NCI-H82 (cell line): Measurements from ENCODE around the gene PEAK3.

Experiments
- DNase-seq: peaks from one replicate; lab custom pipeline; 2025; lab: John Stamatoyannopoulos, UW

The PEAK3 gene, protein sequence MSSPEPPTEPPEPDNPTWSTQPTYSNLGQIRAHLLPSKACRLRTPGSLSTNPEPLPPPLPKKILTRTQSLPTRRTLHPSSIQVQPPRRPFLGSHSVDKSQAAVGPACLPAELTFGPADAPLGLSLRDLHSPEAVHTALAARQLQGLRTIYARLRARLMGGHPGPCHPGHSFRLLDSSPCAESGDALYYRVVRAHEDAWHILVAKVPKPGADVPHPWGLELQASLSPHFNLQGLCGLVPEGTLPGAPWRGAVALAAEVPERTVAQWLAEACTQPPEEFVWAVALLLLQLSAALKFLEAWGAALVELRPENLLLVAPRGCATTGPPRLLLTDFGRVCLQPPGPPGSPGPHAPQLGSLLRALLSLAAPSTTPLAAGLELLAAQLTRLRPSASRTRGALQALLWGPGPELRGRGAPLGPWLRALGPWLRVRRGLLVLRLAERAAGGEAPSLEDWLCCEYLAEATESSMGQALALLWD

GRCh38 chr19:2282062-2282861, at the start of gene PEAK3:
TSS of gene PEAK3 (minus strand) at chr19:2282175. CDS start at chr19:2280931, 1,244 bp downstream.
- no peak for DNase-seq

DNA sequence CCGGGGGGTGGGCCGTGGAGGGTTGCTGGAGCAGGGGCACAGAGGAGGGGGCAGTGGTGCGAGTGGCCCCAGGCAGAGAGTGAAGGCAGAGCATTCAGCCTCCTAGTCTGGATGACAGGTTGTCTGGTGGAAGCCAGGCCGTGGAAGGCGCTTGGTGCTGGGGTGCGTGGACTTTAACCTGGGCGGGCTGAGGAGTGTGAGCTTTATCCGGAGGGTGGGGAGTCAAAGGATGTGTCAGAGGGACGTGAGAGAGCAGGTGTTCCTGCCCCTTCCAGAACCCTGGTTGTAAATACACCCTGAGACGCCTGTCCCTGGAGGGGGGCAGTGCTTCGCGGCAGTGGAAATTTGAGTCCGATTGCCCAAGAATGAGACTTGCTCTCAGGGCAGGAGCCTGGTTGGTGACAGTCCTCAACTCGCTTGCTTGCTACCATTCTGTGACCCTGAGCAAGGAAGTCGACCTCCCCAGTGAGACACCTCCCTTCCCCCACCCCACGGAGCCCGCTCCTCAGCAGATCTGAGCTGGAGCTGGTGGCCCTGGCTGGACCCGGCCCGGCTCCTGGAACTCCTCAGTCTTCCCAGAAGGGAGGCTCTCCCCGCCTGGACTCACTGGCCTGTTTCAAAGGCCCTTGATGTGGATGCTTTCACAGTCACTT, 48.8 kb upstream of the PEAK3 start:
- no peak for DNase-seq

GRCh38 chr19:2330255-2330631, 48.3 kb upstream of the PEAK3 start:
- DNase-seq = no peak

DNA sequence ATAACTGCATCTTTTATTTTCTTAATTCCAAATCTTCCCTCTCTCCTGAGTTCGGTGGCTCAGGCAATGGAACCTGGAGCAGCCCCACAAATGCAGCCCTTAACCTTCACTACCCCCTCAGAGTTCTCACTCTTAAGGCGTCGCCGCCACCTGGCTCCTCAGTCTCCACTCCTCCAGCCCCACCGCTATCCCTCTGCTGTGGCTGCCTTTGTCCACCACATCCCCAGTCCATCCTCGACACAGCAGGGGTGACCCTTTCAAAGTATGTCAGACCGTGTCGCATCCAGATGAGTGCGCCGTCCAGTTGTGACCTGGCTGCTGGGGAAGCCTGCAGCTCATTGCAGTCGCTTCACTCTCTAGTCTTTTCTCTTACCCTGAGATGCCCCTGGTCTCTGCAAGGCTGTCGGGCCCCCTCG, 47.5 kb upstream of the PEAK3 start:
- DNase-seq = peak; percentile 18

GRCh38 chr19:2329149-2329478, 47.1 kb upstream of the PEAK3 start:
- no peak for DNase-seq

GRCh38 chr19:2328401-2329148, 46.6 kb upstream of the PEAK3 start, which contains the start of the genes LSM7 and SPPL2B:
TSS of gene LSM7 (minus strand) at chr19:2328586. CDS start at chr19:2328566, 20 bp downstream.
TSS of gene SPPL2B (plus strand) at chr19:2328684. CDS start at chr19:2328710, 26 bp downstream.
- peak; percentile 89 for DNase-seq

DNA sequence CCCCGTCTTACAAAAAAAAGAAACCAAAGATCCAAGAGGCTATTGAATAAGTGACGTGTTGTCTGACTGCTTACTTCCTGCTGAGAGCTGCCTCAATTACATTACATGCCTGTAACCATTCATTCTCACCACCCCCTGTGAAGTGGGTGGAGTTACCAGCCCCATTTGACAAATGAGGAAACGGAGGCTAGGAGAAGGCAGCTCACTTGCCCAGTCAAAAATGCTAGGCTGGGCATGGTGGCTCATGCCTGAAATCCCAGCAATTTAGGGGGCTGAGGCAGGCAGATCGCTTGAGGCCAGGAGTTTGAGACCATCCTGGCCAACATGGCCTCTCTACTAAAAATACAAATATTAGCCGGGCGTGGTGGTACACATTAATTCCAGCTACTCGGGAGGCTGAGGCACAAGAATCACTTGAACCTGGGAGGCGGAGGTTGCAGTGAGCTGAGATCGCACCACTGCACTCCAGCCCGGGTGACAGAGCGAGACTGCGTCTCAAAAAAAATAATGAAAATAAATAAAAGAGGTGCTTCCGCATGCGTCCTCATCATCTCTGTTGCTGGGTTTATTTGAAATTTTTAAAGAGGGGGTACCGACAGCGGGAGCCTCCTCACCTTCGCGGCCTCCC, 45.9 kb upstream of the PEAK3 start:
- DNase-seq = peak; percentile 51

GRCh38 chr19:2326699-2327360, 44.9 kb upstream of the PEAK3 start:
- no peak for DNase-seq

- no peak for DNase-seq
Observed at GRCh38 chr19:2325281-2326046, 43.5 kb upstream of the PEAK3 start.

DNA sequence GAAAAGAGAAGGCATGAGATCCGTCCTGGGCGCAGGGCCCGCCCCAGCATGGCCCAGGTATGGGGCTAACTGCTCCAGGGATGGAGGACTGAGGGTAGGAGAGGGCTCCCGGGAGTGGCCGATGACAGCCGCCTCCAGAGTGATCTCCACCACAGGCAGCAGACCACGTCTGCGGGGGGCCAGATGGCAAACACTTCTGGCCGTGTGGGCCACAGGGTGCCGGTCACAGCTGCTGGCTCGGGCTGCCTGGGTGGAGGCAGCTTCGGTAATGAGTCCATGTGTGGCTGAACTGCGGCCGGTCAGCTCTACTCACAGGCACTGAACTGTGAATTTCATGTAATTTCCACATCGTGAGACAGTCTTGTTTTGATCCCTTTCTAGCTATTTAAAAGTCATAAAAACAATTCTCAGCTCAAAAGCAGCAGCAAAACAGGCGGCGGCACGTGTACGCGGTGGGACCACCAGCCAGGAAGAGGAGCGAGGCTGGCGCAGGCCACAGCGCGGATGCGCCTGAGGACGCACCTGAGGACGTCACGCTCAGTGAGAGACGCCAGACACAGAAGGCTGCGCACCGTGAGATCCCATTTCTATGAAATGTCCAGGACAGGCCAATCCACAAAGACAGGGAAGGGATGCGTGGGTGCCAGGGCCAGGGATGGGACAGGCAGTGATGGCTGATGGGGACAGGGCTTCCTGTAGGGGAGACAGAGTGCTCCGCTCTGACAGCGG, 42.4 kb upstream of the PEAK3 start:
- DNase-seq = no peak

DNA sequence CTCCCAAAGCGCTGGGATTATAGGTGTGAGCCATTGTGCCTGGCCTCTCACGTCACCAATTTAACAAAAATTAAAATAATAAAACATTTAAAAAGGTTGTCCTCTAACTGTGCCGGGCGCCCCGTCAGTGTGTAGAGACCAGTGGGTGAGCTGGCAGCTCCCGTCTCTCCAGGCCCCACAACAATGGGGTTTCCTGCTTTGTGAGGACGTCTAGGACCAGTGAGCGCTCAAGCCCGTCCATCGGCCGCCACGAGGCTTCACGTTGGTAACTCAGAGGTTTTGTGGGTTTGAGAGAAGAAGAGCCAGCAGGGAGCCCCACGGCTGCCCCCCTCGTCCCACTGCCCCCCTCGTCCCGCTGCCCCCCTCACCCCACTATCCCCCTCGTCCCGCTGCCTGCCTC, 41.7 kb upstream of the PEAK3 start:
- DNase-seq = no peak

DNA sequence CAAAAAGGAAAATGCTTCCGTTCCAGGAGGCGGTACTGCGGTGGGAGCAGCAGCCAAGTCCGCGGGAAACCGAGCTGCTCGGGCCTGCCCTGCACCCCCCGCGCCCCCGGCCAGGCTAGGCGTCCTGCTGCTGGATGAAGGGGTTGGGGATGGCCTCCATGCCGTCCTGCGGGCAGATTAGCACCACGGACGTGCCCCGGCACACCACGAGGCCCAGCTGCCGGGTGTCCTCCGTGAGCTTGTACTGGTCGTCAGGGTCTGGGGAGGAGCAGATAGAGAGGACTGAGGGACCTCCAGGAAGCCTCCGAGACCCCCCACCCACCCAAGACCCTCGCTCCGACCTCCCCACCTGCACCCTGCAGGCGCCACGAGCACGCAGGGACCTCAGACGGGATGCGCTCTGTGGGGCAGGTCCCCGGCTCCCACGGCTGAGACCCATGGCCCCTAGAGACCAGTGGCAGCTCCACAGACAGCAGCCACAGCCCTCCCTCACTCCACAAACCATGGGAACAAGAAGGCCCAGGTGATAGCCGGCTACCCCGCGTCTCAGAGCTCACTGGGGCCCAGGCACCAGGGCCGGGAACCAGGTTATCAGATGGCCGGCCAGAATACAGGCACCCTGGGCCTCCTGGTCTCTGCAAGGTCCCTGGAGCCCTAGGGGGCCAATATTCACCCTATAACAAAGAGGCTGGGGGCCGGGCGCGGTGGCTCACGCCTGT, 39.7 kb upstream of the PEAK3 start:
- no peak for DNase-seq

DNA sequence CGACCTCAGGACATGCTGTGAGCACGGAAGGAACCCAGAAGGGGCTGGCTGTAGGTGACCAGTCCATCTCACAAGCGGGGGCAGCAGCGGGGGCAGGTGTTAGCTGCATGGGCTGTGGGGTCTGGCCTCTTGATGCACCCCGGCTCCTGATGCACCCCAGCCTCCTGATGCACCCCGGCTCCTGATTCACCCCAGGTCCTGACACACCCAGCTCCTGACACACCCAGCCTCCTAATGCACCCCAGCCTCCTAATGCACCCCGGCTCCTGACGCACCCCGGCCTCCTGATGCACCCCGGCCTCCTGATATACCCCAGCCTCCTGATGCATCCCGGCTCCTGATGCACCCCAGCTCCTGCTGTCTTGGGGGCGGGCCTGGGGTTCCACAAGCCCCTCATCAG, 39.0 kb upstream of the PEAK3 start:
- DNase-seq = no peak

DNA sequence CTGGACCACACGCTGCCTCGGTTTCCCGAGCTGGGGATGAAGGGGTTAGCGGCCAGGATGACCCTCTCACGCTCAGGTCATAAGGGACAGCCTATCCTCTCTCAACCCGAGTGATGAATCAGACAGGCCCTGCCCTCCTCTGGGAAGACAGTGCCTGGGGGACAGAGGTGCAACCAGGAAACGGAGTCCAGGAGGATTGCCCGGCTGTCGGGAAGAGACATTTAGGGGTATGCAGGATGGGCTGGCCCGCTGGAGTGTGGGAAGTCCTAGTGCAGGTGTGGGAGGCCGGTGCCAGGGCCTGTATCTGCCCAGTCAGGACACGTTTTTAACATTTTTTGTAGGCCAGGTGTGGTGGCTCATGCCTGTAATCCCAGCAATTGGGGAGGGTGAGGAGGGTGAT, 38.1 kb upstream of the PEAK3 start:
- DNase-seq = no peak

DNA sequence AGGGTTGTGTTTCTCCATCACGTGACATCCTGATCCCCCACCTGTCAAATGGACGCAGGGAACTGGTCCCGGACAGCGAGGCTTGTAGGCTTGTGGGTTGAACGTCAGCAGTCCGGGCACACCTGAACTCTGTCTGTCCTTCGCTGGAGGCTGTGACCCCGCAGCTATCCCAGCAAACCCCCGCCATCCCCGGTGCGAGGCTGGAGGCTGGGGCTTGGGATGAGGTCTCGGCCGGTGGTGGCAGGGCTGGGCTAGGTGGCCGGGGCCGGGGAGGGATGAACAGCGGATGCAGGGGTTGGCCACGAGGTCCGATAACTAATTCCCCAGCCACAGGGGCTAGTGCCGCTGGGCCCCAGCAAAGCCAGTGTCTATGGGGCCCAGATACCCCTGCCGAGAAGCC, 37.6 kb upstream of the PEAK3 start:
- DNase-seq = no peak

DNA sequence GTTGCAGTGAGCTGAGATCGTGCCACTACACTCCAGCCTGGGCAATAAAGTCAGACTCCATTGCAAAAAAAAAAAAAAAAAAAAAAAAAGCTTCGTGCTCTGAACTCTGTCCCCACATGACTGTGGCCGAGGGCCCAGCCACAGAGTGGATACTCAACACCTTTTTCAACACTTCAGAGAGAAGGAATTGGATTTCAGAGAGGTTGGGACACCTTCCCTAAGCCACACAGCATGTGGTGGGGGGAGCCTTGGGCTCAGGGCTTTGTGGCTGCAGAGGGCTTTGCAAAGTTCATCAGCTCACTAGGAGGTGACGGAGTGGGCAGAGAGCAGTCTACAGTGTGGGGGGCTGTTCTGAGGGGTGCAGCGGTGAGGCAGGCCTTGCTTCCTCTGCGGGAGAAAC, 36.9 kb upstream of the PEAK3 start:
- no peak for DNase-seq

DNA sequence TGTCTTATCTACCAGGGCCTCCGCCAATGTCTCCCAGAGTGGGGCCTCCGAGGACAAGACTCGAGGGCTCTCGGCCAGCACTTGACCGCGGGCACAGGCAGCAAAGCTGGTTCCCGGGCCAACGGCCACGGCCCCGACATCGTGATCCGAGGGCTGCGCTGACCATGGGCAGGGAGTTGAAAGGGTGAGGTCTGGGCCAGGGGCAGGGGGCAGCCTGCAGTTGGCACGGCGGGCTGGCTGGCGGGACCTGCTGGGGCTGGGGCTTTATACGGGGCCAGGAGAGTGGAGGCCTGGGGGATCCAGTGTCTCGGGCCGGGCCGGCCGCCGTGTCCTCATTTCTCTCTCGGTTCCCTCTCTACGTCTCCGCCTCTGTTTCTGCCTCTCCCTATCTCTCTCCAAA, 35.8 kb upstream of the PEAK3 start:
- no peak for DNase-seq

DNA sequence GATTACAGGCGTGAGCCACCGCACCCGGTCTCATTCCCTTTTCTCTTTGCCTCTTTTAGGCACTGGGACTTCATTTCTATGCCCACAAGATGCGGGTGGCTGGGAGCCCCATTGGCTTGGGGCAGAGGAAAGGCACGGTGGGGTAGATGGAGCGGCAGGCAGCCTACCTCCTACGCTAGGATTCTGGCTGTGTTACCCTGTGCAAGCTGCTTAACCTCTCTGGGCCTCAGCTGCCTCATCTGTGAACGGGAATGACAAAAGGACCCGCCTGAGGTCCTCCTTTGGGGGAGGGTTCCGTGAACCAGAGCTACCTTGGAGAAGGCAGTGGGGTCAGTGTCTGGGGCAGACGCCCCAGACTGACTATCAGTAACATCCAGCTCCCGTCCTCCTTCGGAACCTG, 35.3 kb upstream of the PEAK3 start:
- DNase-seq = no peak
